ENCODE data around the gene THSD7A. TPM values are rescaled to one million over a fixed set of nuclear protein-coding genes. Genes with fewer than 3 reads are reported as not detected.

Gene THSD7A
- total RNA-seq, 4 donors from 2014 or later = 3.9 to 12.3 (median 5.9) TPM

GRCh38 chr7:11633310-11633709 lies 198.7 kb downstream of the THSD7A start:
- DNase-seq (ENCODE audit: low spot score) (no peak), ATAC-seq (ENCODE audit: low FRiP score) (no peak)
- no peak for TF ChIP-seq CTCF (IDR thresholded peaks at IDR 0.05)

GRCh38 chr7:11630355-11630754 lies 201.6 kb downstream of the THSD7A start:
- DNase-seq (ENCODE audit: low spot score) (no peak), ATAC-seq (ENCODE audit: low FRiP score) (no peak)
- no peak for TF ChIP-seq CTCF (IDR thresholded peaks at IDR 0.05)

- DNase-seq (ENCODE audit: low spot score) (no peak), ATAC-seq (ENCODE audit: low FRiP score) (no peak)
- TF ChIP-seq CTCF (IDR thresholded peaks at IDR 0.05) = no peak
Measured at GRCh38 chr7:11625669-11626068, 206.3 kb downstream of the THSD7A start.

GRCh38 chr7:11623093-11623678 lies 208.8 kb downstream of the THSD7A start:
- DNase-seq (ENCODE audit: low spot score) (no peak), ATAC-seq (ENCODE audit: low FRiP score) (no peak)
- TF ChIP-seq CTCF (IDR thresholded peaks at IDR 0.05) = no peak

GRCh38 chr7:11620406-11621253 lies 211.4 kb downstream of the THSD7A start:
- no peak for DNase-seq (ENCODE audit: low spot score)

GRCh38 chr7:11616466-11616865 lies 215.5 kb downstream of the THSD7A start:
- ATAC-seq (ENCODE audit: low FRiP score) = no peak
- TF ChIP-seq CTCF (IDR thresholded peaks at IDR 0.05) = no peak

More at GRCh38 chr7:11620406-11621253, 211.4 kb downstream of the THSD7A start:
- no peak for TF ChIP-seq CTCF (IDR thresholded peaks at IDR 0.05)
- peak; percentile 48 for ATAC-seq (ENCODE audit: low FRiP score)

GRCh38 chr7:11615174-11615573 lies 216.8 kb downstream of the THSD7A start:
- TF ChIP-seq CTCF (IDR thresholded peaks at IDR 0.05) = no peak
- ATAC-seq (ENCODE audit: low FRiP score) (no peak), DNase-seq (ENCODE audit: low spot score) (no peak)

More at GRCh38 chr7:11616466-11616865, 215.5 kb downstream of the THSD7A start:
- DNase-seq (ENCODE audit: low spot score) = no peak
